C4-2B (cell line): ENCODE measurements around the gene ASTN1.

Experiments used
- H3K27ac ChIP-seq: fragments of 450-650 bp; 2 replicates; pipeline ENCODE4 v1.5.1; 2017
- CTCF ChIP-seq: fragments of 450-650 bp; conservative IDR thresholded peaks from 2 replicates; pipeline ENCODE4 v1.5.1; 2017; ENCODE audit warnings: mild to moderate bottlenecking
- ZFX ChIP-seq: fragments of 450-650 bp; IDR thresholded peaks from 2 replicates; pipeline ENCODE4 v1.6.1; 2017

ASTN1 gene

GRCh38 chr1:176931526-176931925, 233.0 kb downstream of the ASTN1 start:
- TF ChIP-seq CTCF (no peak), ZFX (no peak)
- H3K27ac ChIP-seq = no peak overlapping the region

DNA sequence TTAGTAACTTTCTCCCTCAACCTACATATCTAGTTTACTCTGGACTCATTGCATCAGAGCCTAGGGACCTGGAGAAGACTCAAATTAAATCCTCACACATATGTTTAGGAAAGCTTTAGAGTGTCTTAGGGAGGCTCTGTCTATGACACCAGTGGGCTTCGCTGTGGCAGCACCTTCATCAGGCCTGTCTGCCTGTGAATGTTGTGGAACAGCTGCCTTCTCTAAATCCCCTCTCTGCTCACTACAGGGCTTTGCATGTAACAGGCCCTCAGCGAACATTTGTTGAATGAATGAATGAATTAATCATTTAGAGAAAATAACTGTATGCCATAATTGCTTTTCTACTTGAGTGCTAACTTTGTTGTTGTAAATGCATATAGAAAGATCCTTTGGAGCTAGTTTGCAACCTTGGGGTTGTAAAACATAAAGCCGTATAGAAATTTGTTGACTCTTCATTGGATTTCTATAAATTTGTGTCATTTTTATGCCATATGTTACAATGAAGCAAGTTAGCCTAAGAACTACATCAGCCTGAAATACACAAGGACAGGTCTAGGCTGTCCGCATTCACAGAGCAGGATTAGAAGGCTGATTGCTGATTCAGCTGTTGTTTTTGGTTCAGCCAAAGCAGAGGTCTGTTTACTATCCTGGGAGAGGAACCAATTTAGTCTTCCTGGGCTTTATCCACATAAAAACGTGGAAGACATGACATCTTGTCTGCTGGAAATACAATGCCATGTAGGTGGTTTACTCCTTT, 238.0 kb downstream of the ASTN1 start:
- TF ChIP-seq ZFX = no peak
- no peak for TF ChIP-seq CTCF

DNA sequence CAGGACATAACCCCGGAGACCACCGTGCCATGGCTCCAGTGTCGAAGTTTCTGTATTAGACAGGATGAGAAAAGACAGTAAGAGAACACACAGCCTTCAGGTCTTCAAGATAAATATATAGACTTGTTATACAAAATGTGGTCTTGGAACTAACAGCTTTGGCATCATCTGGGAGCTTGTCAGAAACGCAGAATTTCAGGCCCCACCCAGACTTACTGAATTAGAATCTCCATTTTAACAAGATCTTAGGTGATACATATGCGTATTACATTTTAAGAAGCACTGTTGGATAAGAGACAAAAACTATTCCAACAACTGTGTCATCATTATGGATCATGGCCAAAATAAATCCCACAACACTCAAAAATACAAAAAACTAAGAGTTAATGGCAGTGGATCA, 239.3 kb downstream of the ASTN1 start:
- H3K27ac ChIP-seq = no peak overlapping the region
- TF ChIP-seq ZFX = no peak
- no peak for TF ChIP-seq CTCF

More for the DNA sequence above, 238.0 kb downstream of the ASTN1 start:
- no peak overlapping the region for H3K27ac ChIP-seq

DNA sequence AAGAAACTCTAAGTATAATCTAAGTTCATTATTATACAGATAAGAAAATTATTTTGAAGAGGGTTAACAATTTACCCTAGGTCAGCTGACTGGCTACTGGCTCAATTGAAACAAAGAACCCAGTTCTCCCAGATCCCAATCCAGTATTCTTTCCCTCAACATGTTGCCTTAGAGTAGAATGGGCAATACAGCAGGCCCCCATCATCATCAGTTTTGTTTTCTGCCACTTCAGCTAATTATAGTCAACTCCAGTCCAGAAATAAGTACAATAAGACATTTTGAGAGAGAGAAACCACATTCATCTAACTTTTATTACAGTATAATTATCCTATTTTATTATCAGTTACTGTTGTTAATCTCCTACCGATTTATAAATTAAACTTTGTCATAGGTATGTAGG, 241.2 kb downstream of the ASTN1 start:
- TF ChIP-seq ZFX (no peak), CTCF (no peak)
- no peak overlapping the region for H3K27ac ChIP-seq

DNA sequence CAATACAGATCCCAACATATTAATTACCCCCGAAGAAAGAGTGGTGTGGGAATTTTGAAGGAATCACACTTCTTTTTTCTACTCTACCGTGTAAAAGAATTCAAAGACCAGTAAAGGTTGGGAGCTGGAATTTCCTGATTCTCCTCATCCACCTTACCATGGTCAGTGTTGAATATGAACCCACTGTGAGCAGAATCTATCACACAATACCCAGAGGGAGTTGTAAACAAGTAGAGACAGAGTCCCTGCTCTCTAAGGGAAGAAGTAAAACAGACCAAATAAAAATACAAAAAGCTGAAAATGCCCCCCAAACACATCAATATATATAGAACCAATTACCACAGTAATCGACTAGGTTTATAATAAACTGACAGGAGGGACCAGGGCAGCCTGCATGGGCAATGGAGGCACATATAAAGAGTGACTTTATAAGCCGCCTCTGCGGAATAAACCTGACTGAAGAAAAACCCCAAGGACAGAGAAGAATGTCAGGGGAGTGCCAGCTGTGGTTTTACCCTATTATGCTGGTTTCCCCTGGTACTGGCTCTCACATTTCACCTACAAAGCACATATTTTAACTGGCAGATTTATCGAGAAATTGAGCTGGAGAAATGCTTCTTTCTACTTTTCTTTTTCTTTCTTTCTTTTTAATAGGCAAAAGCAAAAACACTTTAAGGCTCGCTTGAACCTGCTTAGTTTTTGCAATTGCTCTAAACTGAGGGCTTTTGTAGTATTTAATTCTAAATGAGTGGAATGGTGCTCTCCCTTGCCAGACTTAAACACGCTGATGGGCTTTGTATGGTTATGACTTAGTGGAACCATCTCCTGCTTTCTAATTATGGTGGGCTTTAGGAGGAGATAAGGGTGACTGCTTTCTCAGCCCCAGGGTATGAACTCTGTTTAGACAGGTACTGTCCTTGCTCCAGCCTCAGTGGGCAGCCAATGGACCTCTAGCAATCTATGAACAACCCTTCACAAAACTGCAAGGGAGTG, 244.8 kb downstream of the ASTN1 start:
- no peak overlapping the region for H3K27ac ChIP-seq
- TF ChIP-seq CTCF (no peak), ZFX (no peak)

- TF ChIP-seq CTCF (no peak), ZFX (no peak)
- H3K27ac ChIP-seq = no peak overlapping the region
These were observed 258.9 kb downstream of the ASTN1 start for GRCh38 chr1:176905648-176906047.
